Ishikawa (cell line): ENCODE results near the gene NUP133.

Experiments used
- CEBPB ChIP-seq: IDR thresholded peaks from 2 replicates; pipeline ENCODE4 v1.6.1; 2012
- CREB1 ChIP-seq: IDR thresholded peaks from 2 replicates; pipeline ENCODE4 v1.6.1; 2012; ENCODE audit warnings: low read depth
- EP300 ChIP-seq: IDR thresholded peaks from 2 replicates; pipeline ENCODE4 v1.6.1; 2012; ENCODE audit warnings: borderline replicate concordance
- RAD21 ChIP-seq: IDR thresholded peaks from 2 replicates; pipeline ENCODE4 v1.6.1; 2012; ENCODE audit warnings: low read depth
- TEAD4 ChIP-seq: IDR thresholded peaks from 2 replicates; pipeline ENCODE4 v1.6.1; 2012
- YY1 ChIP-seq: IDR thresholded peaks from 2 replicates; pipeline ENCODE4 v1.6.1; 2012; ENCODE audit warnings: low read depth
- ZBTB7A ChIP-seq: IDR thresholded peaks from 2 replicates; pipeline ENCODE4 v1.6.1; 2012; ENCODE audit warnings: low read depth
- TF ChIP-seq, protein P1 (sequence below): IDR thresholded peaks from 2 replicates; pipeline ENCODE4 v1.6.1; 2012; ENCODE audit warnings: low read depth, mild to moderate bottlenecking
- TF ChIP-seq, protein P2 (sequence below): IDR thresholded peaks from 2 replicates; pipeline ENCODE4 v1.6.1; 2012

DNA sequence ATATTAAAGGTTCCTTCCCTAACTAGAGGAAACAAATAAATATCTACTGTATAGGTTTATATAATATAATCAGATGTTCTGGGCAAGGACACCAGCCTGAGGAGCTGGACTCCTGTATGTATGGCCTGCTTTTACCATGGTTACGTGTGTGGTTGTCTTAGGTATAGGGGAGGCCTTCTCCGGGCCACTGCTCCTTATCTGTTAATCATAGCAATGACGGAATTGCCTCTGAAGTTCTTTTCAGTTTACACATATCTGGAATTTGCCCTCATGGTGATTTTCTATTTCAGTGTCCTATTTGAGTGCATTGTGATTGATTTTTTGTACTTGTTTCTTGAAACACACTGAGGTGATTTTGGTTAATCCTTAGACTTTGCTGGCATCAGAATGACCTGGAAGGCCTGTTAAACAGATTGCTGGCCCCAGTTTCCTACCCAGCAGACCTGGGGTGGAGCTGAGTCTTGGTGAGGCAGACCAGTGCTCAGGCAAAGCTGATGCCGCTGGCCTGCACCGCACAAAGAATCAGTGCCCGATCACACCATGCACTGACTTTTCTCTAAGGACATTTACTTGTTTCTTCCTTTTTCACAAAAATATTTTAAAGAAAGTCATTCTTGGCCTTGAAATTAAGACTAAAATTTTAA, 31.8 kb upstream of the NUP133 start:
- TF ChIP-seq, protein P1, sequence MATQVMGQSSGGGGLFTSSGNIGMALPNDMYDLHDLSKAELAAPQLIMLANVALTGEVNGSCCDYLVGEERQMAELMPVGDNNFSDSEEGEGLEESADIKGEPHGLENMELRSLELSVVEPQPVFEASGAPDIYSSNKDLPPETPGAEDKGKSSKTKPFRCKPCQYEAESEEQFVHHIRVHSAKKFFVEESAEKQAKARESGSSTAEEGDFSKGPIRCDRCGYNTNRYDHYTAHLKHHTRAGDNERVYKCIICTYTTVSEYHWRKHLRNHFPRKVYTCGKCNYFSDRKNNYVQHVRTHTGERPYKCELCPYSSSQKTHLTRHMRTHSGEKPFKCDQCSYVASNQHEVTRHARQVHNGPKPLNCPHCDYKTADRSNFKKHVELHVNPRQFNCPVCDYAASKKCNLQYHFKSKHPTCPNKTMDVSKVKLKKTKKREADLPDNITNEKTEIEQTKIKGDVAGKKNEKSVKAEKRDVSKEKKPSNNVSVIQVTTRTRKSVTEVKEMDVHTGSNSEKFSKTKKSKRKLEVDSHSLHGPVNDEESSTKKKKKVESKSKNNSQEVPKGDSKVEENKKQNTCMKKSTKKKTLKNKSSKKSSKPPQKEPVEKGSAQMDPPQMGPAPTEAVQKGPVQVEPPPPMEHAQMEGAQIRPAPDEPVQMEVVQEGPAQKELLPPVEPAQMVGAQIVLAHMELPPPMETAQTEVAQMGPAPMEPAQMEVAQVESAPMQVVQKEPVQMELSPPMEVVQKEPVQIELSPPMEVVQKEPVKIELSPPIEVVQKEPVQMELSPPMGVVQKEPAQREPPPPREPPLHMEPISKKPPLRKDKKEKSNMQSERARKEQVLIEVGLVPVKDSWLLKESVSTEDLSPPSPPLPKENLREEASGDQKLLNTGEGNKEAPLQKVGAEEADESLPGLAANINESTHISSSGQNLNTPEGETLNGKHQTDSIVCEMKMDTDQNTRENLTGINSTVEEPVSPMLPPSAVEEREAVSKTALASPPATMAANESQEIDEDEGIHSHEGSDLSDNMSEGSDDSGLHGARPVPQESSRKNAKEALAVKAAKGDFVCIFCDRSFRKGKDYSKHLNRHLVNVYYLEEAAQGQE = no peak
- TF ChIP-seq YY1 (no peak), ZBTB7A (no peak), CREB1 (no peak), CEBPB (no peak), RAD21 (no peak), TEAD4 (no peak), EP300 (no peak)
- TF ChIP-seq, protein P2, sequence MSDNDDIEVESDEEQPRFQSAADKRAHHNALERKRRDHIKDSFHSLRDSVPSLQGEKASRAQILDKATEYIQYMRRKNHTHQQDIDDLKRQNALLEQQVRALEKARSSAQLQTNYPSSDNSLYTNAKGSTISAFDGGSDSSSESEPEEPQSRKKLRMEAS = no peak
